Epithelial cell of prostate (primary cell): ENCODE data around the gene NKX1-1.

Experiments used
- DNase-seq: peaks from one replicate; pipeline ENCODE4 v3.0.0-alpha.2; 2011; ENCODE audit warnings: low read depth, low spot score
- H3K27ac ChIP-seq: fragments of 450-650 bp; 2 replicates; pipeline ENCODE4 v1.5.1; 2017; ENCODE audit warnings: mild to moderate bottlenecking

NKX1-1 gene

DNA sequence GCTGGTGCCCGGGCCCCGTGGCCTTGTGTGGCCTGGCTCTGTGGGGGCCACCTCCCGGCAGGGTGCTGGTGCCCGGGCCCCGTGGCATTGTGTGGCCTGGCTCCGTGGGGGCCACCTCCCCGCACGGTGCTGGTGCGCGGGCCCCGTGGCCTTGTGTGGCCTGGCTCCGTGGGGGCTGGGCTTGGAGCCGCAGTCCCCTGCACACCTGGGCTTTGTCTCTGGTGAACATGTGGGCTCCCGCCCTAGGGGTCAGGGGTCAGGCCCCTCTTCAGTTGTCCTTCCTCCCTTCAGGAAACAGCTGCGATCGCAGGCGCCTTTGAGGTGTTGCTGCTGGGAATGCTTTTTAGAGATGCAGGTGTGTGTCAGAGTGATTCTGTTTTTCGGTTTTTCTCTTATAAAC, 42.0 kb downstream of the NKX1-1 start:
- H3K27ac ChIP-seq: no peak overlapping the region
- no peak for DNase-seq

DNA sequence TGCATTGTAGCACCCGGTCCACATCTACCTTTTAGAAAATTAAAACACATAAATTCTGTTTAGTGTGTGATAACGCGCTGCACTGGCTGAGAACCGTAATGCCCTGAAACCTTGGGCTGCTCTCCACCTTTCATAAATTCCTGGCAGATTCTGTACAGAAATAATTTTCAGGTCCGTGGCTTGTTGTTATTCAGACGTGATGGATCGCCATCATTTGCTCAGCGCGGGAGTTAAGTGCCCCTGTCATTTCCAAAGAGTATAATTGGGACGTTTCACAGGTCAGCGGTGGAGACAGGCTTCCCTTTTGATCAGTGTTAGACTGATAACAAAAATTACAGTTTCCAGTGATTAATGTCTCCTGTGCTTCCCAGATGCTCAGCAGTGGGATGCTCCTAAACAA, 42.7 kb downstream of the NKX1-1 start:
- H3K27ac ChIP-seq: no peak overlapping the region
- DNase-seq: no peak

- no peak overlapping the region for H3K27ac ChIP-seq
Observed at GRCh38 chr4:1362521-1362920, 43.7 kb downstream of the NKX1-1 start.

GRCh38 chr4:1362046-1362445, 44.2 kb downstream of the NKX1-1 start:
- no peak for DNase-seq
- H3K27ac ChIP-seq: no peak overlapping the region

More at GRCh38 chr4:1362521-1362920, 43.7 kb downstream of the NKX1-1 start:
- no peak for DNase-seq

- H3K27ac ChIP-seq: no peak overlapping the region
- no peak for DNase-seq
Observed at GRCh38 chr4:1361431-1361830, 44.8 kb downstream of the NKX1-1 start.

DNA sequence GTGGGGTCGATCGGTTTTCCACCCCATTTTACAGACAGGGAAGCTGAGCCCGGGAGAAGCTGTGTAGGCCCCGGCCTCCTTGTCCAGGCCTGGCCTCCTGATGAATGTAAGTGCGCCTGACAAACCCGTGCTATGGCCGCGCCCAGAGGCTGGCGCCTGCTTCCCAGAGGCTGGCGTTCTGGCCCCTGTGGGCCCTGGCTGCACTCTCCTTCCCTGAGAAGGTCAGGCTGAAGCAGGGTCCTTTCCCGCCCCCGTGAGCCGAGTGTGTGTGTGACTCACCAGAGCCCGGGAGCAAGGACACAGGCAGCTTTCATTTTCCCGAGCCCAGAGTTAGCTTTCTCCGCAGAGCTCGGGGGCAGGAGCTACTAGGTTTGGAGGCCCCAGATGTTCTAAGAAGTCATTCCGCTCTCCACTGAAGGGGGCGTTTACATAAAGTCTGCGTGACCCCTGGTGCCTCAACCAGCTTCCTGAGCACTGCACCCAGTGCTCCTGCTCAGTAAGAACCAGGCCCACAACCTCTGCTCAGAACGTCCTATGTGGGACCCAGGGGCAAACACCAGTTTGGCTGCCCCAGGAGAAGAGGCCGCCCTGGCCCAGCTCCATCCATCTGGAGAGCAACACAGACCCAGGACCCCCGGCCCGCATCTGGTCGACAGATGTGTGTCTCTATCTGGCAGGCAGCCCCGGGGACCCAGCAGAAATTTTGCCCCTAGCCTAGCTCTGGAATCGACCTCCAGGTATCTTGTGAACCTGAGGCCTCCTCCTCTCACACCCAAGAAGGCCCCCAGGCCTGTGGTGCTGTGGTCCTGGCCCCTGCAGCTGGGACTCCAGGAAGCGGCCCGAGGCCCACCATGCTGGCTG, 45.6 kb downstream of the NKX1-1 start:
- no peak overlapping the region for H3K27ac ChIP-seq
- DNase-seq: no peak

GRCh38 chr4:1359976-1360375, 46.3 kb downstream of the NKX1-1 start:
- no peak for DNase-seq
- no peak overlapping the region for H3K27ac ChIP-seq

DNA sequence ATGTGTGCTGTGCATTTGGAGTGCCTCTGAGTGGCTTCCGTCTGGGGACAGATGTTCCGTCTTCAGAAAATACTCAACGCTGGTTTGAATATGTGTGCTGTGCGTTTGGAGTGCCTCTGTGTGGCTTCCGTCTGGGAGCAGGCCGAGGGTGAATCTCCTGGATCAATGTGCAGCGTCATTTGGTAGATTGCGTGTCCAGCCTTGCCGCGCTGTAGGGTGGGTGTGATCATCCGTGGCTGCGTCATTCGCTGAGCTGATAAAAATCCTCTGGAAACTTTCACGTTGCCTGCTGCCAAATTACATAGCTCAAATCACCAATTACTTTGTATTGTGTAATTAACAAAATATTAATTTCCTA, 47.1 kb downstream of the NKX1-1 start:
- DNase-seq: no peak
- no peak overlapping the region for H3K27ac ChIP-seq

DNA sequence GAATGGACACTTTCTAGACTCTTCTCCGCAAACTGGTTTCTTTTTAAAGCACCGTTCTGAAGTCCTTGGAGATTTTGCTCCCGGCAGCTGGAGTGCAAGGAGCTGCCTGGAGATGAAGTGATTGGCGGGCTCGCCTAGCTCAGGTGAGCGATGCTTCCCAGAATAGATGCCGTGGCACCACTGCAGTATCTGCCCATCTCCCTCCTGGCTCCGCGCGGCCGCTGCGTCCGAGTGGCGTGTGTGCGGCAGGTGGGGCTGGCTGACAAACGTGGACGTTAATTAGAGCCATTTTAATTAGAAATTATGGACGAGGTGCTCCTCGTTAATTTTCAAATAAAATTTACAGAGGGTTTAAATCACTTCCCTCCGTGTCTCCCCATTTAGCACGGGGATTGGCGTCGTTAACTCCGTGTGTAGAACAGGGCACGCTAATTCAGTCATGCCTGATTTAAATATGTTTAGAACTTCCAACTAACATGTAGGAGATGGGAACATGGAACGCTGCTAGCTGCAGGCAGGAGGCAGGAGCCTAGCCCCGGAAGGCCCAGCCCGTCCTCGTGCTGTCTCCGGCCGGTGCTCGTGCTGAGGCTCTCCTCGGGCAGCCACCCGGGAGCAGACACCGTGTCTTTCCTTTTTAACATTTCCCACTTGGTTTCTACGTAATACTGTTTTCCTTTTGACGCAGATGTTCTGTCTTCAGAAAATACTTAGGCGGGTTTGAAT, 47.7 kb downstream of the NKX1-1 start:
- DNase-seq: no peak
- no peak overlapping the region for H3K27ac ChIP-seq

DNA sequence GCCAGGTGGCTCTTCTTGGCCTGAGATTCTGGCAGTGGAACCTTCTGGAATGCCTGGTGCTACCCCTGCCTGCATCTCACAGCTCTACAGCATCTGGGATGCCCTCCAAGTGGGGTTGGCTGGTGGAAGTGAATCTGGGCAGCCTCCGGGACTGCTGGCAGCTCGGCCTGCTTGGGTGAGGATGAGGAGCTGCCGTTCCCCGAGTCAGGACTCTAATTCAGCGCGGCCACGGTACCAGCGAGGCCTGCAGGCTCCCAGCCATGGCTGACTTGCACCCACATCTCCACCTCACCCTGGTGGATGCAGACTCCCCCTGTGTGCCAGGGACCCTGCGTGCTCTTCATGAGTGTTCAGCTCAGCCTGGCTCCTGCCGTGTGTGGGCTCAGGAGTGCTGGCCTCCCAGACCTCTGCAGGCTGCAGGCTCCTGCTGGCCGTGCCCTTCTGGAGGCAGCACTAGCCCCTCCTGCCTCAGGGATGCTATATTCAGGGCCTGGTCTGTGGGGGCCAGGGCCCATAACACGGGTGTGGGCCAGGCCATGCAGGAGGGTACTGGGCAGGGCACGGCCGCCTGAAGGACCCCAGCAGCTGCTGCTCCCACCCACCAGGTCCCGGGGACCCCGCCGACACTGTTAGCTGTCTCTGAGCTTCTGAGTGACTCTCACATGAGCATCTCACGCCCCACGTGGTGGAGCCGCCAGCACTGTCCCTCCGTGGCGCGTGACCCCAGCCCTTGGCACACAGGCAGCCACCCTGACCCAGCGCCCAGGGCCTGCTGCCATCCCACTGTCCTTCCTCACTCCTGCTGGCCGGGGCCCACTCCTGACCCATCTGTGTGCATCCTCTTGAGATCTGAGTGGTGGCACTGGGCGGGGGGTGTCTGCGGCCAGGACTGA, 48.6 kb downstream of the NKX1-1 start:
- no peak for DNase-seq
- H3K27ac ChIP-seq: no peak overlapping the region

DNA sequence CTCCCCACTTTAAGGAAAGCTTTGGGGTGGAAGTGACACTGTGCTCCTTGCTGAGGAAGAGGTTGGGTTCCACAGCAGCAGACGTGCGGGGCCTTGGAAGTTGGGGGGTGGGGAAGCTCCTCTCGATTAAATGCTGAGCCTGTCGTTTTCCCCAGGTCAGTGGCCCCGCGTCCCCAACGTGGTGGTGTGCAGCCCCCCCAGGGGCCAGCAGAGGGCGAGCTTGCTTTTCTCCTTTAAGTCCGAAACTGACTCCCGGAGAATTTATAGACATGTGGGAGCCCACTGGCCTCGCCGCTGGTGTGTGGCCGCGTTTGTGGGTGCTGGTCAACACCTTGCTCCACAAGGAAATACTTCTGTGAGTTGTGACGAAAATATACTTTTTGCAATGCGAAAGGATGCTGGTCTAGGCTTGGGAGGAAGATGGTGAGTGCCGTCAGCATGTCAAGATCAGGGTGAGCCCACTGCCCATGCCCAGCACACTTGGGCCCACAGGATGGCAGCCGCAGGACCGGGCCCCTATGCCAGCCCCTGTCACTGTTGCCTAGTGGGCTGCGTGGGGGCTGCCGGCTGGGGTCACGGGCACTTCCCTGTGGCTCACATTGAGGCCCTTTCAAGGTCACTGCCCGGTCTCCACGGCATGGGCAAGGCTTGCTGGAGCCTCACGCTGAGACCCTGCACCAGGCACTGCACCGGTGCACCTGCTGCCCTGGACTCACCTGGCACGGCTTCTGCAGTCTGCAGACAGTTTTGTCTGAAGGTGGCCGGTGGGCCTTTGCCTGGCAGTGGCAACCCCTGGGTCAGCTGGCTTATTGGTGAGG, 49.9 kb downstream of the NKX1-1 start:
- H3K27ac ChIP-seq: no peak overlapping the region
- DNase-seq: no peak

GRCh38 chr4:1355378-1355777, 50.9 kb downstream of the NKX1-1 start:
- no peak for DNase-seq
- no peak overlapping the region for H3K27ac ChIP-seq

GRCh38 chr4:1354983-1355275, 51.3 kb downstream of the NKX1-1 start:
- no peak for DNase-seq
- no peak overlapping the region for H3K27ac ChIP-seq

DNA sequence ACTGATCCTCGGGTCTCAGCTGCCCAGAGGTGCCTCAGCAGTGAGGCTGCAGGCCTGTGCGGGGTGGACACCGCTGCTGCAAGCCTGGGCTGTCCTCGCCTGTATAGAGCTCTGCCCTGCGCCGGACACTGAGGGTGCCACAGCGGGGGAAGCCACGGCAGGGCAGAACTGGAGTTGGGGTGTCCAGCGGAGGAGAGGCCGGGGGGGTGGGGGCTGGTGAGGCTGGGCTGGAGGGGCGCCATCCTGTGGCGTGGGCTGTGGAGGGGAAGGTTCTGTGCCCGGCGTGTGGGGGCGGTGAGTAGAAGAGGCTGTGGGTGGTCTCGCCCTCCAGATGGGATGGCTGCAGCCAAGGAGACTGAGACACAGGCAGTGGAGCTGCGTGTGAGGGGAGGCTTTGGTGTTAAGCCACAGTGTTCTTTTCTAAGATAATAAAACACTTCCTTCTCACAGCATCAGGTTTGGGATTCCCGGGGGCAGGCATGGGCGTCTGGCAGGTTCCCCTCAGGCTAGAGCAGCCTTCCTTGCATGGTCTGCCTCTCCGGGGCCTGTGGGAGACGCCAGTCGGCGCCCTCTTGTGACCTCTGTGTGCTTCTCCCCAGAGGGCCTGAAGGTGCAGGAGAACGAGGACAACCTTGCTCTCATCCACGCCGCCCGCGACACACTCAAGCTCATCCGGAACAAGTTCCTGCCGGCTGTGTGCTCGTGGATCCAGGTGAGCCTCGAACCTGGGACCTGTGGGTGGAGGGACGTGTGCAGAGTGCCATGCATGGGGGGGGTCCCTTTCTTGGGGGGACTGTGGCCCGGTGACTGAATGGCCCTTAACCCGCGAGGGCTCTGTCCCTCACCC, 51.9 kb downstream of the NKX1-1 start:
- no peak overlapping the region for H3K27ac ChIP-seq

DNA sequence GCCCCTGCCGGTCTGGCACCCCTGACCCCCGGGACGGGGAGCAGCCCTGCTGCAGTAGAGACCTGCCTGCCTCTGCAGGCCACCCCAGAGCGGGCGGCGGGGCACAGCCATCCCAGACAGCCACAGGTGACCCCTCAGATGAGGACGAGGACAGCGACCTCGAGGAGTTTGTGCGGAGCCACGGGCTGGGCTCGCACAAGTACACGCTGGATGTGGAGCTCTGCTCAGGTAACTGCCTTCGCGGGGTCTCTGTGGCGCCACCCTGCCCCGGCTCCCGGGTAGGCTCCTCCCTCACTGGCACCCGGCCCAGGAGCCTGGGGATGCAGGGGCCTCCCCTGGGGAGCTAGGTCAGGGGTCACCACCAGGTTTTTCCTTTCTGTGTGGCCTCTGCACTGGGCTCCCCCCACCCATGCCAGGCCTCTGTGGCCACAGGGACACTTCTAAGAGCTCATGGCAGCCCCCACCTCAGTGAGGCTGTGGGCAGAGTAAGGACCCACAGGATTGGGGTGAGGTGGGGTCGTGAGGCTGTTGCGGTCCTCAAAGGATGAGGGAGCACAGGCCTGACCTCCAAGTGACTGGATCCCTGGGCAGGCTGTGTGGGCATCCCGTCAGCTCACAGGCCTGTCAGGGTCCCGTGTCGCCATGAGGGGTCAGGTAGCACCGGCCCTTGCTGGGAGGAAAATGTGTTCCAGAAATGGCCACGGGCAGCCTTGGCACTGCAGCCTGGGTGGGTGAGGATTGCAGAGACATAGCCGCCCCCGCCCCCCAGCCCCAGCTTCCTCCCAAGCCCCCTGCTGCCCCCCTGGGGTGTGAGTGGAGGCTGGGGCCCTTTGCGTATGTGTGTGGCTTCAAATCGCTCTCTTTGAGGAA, 52.8 kb downstream of the NKX1-1 start:
- no peak for DNase-seq
- H3K27ac ChIP-seq: no peak overlapping the region

More for the DNA sequence above, 51.9 kb downstream of the NKX1-1 start:
- DNase-seq: no peak
